Loucy (cell line): ENCODE data around the gene PDS5A.

ENCODE experiments used
- H2AFZ ChIP-seq: fragments of 200-600 bp; sonication (generic); 2 replicates; pipeline ENCODE4 v1.6.0; 2016; ENCODE audit warnings: antibody characterized with exemption, mild to moderate bottlenecking, low read length, moderate library complexity
- H3F3A ChIP-seq: fragments of 200-600 bp; 2 replicates; pipeline ENCODE4 v1.6.0; 2016; ENCODE audit warnings: antibody characterized with exemption, low read depth, mild to moderate bottlenecking
- H3K27me3 ChIP-seq: fragments of 200-600 bp; sonication (generic); 2 replicates; pipeline ENCODE4 v1.6.1; 2014; ENCODE audit warnings: low read length, mild to moderate bottlenecking; ENCODE audit not compliant: insufficient read depth, poor library complexity, severe bottlenecking
- H3K36me3 ChIP-seq: fragments of 200-600 bp; sonication (generic); 2 replicates; pipeline ENCODE4 v1.6.1; 2016; ENCODE audit warnings: low read length; ENCODE audit not compliant: insufficient read depth
- H3K4me1 ChIP-seq: fragments of 200-600 bp; sonication (generic); 2 replicates; pipeline ENCODE4 v1.5.1; 2014; ENCODE audit warnings: low read length, mild to moderate bottlenecking; ENCODE audit not compliant: insufficient read depth, poor library complexity, severe bottlenecking
- H3K4me2 ChIP-seq: fragments of 200-600 bp; sonication (generic); 2 replicates; pipeline ENCODE4 v1.6.0; 2014; ENCODE audit warnings: antibody characterized with exemption, low read length, low read depth, mild to moderate bottlenecking; ENCODE audit not compliant: poor library complexity, severe bottlenecking
- H3K4me3 ChIP-seq: fragments of 200-600 bp; sonication (generic); 2 replicates; pipeline ENCODE4 v1.5.1; 2014; ENCODE audit warnings: low read length, mild to moderate bottlenecking, mixed read lengths; ENCODE audit not compliant: poor library complexity, severe bottlenecking
- H3K79me2 ChIP-seq: fragments of 200-600 bp; sonication (generic); 2 replicates; pipeline ENCODE4 v1.6.1; 2014; ENCODE audit warnings: low read length; ENCODE audit not compliant: insufficient read depth
- H3K9ac ChIP-seq: fragments of 200-600 bp; sonication (generic); 2 replicates; pipeline ENCODE4 v1.6.0; 2014; ENCODE audit warnings: mild to moderate bottlenecking, low read depth, low read length, moderate library complexity; ENCODE audit not compliant: poor library complexity, severe bottlenecking
- H3K9me2 ChIP-seq: fragments of 200-600 bp; sonication (generic); replicated peaks from 2 replicates; pipeline ENCODE4 v1.6.1; 2016; ENCODE audit warnings: low read depth, low read length, mixed read lengths
- H3K9me3 ChIP-seq: fragments of 200-600 bp; sonication (generic); 2 replicates; pipeline ENCODE4 v1.6.1; 2014; ENCODE audit warnings: mild to moderate bottlenecking, antibody characterized with exemption, low read length, low read depth; ENCODE audit not compliant: insufficient read depth
- H4K20me1 ChIP-seq: fragments of 200-600 bp; sonication (generic); 2 replicates; pipeline ENCODE4 v1.6.0; 2014; ENCODE audit warnings: antibody characterized with exemption, low read length, mild to moderate bottlenecking; ENCODE audit not compliant: insufficient read depth, poor library complexity, severe bottlenecking
- CTCF ChIP-seq: fragments of 200-600 bp; sonication (generic); conservative IDR thresholded peaks from 2 replicates; pipeline ENCODE4 v1.5.1; 2014; ENCODE audit warnings: mild to moderate bottlenecking, antibody characterized with exemption, low read length
- EZH2phosphoT487 ChIP-seq: fragments of 200-600 bp; IDR thresholded peaks from 2 replicates; pipeline ENCODE4 v1.6.1; 2018; ENCODE audit warnings: antibody characterized with exemption, mild to moderate bottlenecking, moderate library complexity, borderline replicate concordance

The PDS5A gene

GRCh38 chr4:39970671-39971640 is 6.8 kb downstream of the PDS5A start:
- peaks cover 83% of the 10 kb centered on the region for H4K20me1 ChIP-seq
- H3K9ac ChIP-seq, result no peak overlapping the region
- no peak overlapping the region for H2AFZ ChIP-seq
- H3K36me3 ChIP-seq, result peaks cover 14% of the 10 kb centered on the region; the same call in 1 of the 2 replicates
- no peaks in the 10 kb centered on the region for H3F3A ChIP-seq
- H3K79me2 ChIP-seq, result peaks cover 96% of the 10 kb centered on the region
- peak overlapping the region; percentile 37 for H3K4me2 ChIP-seq
- TF ChIP-seq CTCF (no peak), EZH2phosphoT487 (no peak)
- peaks cover 18% of the 10 kb centered on the region for H3K4me1 ChIP-seq
- no peaks in the 10 kb centered on the region for H3K27me3 ChIP-seq
- no peaks in the 10 kb centered on the region for H3K9me3 ChIP-seq
- peak overlapping the region; percentile 28 for H3K4me3 ChIP-seq
- no peaks in the 10 kb centered on the region for H3K9me2 ChIP-seq

GRCh38 chr4:39963656-39964055 is 14.1 kb downstream of the PDS5A start:
- Histone ChIP-seq H3F3A (no peaks in the 10 kb centered on the region), H3K27me3 (no peaks in the 10 kb centered on the region), H3K9me2 (no peaks in the 10 kb centered on the region), H3K36me3 (peaks cover 10% of the 10 kb centered on the region; the same call in 1 of the 2 replicates), H2AFZ (no peak overlapping the region), H3K9me3 (no peaks in the 10 kb centered on the region), H4K20me1 (peaks cover 65% of the 10 kb centered on the region), H3K4me2 (no peak overlapping the region), H3K9ac (no peak overlapping the region), H3K79me2 (peaks cover 95% of the 10 kb centered on the region), H3K4me3 (no peak overlapping the region), H3K4me1 (no peaks in the 10 kb centered on the region)
- no peak for TF ChIP-seq EZH2phosphoT487
- no peak for TF ChIP-seq CTCF

- H4K20me1 ChIP-seq, result peaks cover 73% of the 10 kb centered on the region
- no peaks in the 10 kb centered on the region for H3F3A ChIP-seq
- H3K79me2 ChIP-seq, result peaks cover 97% of the 10 kb centered on the region
- no peak overlapping the region for H3K9ac ChIP-seq
- H3K9me3 ChIP-seq, result no peaks in the 10 kb centered on the region
- no peak overlapping the region for H3K4me2 ChIP-seq
- no peaks in the 10 kb centered on the region for H3K4me1 ChIP-seq
- TF ChIP-seq EZH2phosphoT487 (no peak), CTCF (no peak)
- H3K4me3 ChIP-seq, result no peak overlapping the region
- H2AFZ ChIP-seq, result no peak overlapping the region
- peaks cover 7% of the 10 kb centered on the region; the same call in 1 of the 2 replicates for H3K36me3 ChIP-seq
- no peaks in the 10 kb centered on the region for H3K9me2 ChIP-seq
- no peaks in the 10 kb centered on the region for H3K27me3 ChIP-seq
These were observed 16.3 kb downstream of the PDS5A start for GRCh38 chr4:39961311-39961877.
